Heart right ventricle (tissue), 16 donors: ENCODE measurements around the gene NFATC2IP. TPM values are rescaled to one million over a fixed set of nuclear protein-coding genes. Genes with fewer than 3 reads are reported as not detected.
"Not testable (repeated sequence)": the region's sequence is repeated elsewhere in the genome, so short reads cannot be mapped to it uniquely, and the experiment has no call there.

Experiments
- ATAC-seq, 8 donors: fragments of 200-7000 bp; cut with Tn5 transposase; one replicate each; pipeline ENCODE4 v1.9.1; 2020; ENCODE audit warnings: mild to moderate bottlenecking in 8 of 8, moderate library complexity in 8 of 8, moderate number of reproducible peaks in 1 of 8
- DNase-seq, 2 donors: peaks; one replicate each; pipeline ENCODE4 v3.0.0-alpha.2; 2020
- H3K27ac ChIP-seq, 10 donors: fragments of 200-600 bp; sonication (generic) in 2 of 10; one replicate each; pipeline versions ENCODE4 v1.5.0 to v1.8.0; 2020 to 2022; ENCODE audit warnings: mild to moderate bottlenecking in 3 of 10
- H3K27me3 ChIP-seq, 7 donors: fragments of 200-600 bp; one replicate each; pipeline ENCODE4 v1.8.0; 2021 to 2022; ENCODE audit warnings: mild to moderate bottlenecking in 2 of 7
- H3K36me3 ChIP-seq, 9 donors: fragments of 200-600 bp; sonication (generic) in 1 of 9; one replicate each; pipeline versions ENCODE4 v1.5.0 to v1.8.0; 2020 to 2022; ENCODE audit warnings: mild to moderate bottlenecking in 2 of 9
- H3K4me1 ChIP-seq, 9 donors: fragments of 200-600 bp; sonication (generic) in 1 of 9; one replicate each; pipeline versions ENCODE4 v1.5.0 to v1.8.0; 2020 to 2022; ENCODE audit warnings: mild to moderate bottlenecking in 4 of 9
- H3K4me3 ChIP-seq, 10 donors: fragments of 200-600 bp; sonication (generic) in 2 of 10; one replicate each; pipeline versions ENCODE4 v1.5.0 to v1.8.0; 2020 to 2022; ENCODE audit warnings: mild to moderate bottlenecking in 7 of 10, moderate library complexity in 2 of 10
- H3K9me3 ChIP-seq, 11 donors: fragments of 200-600 bp in 10 of 11; sonication (generic) in 2 of 11; one replicate each; pipeline versions ENCODE4 v1.5.0 to v1.8.0; 2013 to 2022; ENCODE audit warnings: mild to moderate bottlenecking in 2 of 11, control low read depth in 1 of 11, moderate library complexity in 1 of 11
- WGBS, 2 donors: extraction: QIAGEN DNeasy Blood & Tissue Kit; methylation state at CpG; one replicate each; pipeline ENCODE4 v1.1.7; 2013; ENCODE audit warnings: inconsistent platforms in 1 of 2; 5-methylcytosine and 5-hydroxymethylcytosine counted together
- intact Hi-C, 10 donors: fragments of 100-400 bp; cut with DNase I; formaldehyde crosslinking; loops; one replicate each; pipeline versions ENCODE4 v1.11.1 to v1.14.2; 2022
- polyA plus RNA-seq, 2 donors: library from polyadenylated mRNA; stranded (reverse); fragments of 200-250 nt; gene quantifications; one replicate each; pipeline ENCODE4 v1.2.3, GENCODE V29; 2013
- total RNA-seq, 10 donors: library from RNA; stranded (reverse); fragmentation: NEBNext Ultra II Directional in 3 of 10; extraction: Animal tissue kit (Norgen Biotek cat#: 25700) in 3 of 10; gene quantifications; one replicate each; pipeline versions ENCODE4 v1.2.1 to v1.2.4, GENCODE V29; 2021 to 2023
- TF ChIP-seq, protein P1 (sequence below), 9 donors: fragments of 200-600 bp; sonication (generic) in 2 of 9; IDR thresholded peaks; one replicate each; pipeline versions ENCODE4 v1.5.0 to v1.8.0; 2021 to 2022; ENCODE audit warnings: antibody characterized with exemption in 9 of 9, mild to moderate bottlenecking in 5 of 9, moderate library complexity in 1 of 9
- donor health status: Arrhythmogenic right ventricular cardiomyopathy.
- donor health status: ischemic (EF 13 %, LVEDD 7.1; RV severe dilation, severe dysfunction).
- donor health status: healthy with polysubstance abuse.
- donor health status: DM: no; HTN: yes; CAD: no.
- donor health status: DM: no; HTN: no; CAD: no.
- donor health status: ischemic (EF 25% LVEDD 6.9; RV normal size, moderate dysfunction).
- donor health status: ischemic (EF 25% LVEDD 5.7; RV mildly dilated, moderate dysfunction).
- donor health status: healthy.
- donor health status: DM: yes; HTN: yes; CAD: no.
- donor health status: Ischemic cardiomyopathy.
- donor health status: ischemic (EF 35%, LVEDD 5.7; RV mildly dilated, moderate dysfunction).
- donor health status: nonischemic (EF 11% LVEDD 7.7; RV severe dilation, severe dysfunction).
- donor health status: DM: yes; HTN: yes; CAD: no.
- donor health status: PGD.
- donor health status: ischemic (EF 29% LVEDD 5.4; RV normal size, mild dysfunction).
- donor health status: nonischemic (EF 23%, LVEDD 6.1; RV moderate dilation, normal function).

The NFATC2IP gene
- total and polyA plus RNA-seq, 12 donors: 13.8 to 24.4 (median 17.0) TPM

DNA sequence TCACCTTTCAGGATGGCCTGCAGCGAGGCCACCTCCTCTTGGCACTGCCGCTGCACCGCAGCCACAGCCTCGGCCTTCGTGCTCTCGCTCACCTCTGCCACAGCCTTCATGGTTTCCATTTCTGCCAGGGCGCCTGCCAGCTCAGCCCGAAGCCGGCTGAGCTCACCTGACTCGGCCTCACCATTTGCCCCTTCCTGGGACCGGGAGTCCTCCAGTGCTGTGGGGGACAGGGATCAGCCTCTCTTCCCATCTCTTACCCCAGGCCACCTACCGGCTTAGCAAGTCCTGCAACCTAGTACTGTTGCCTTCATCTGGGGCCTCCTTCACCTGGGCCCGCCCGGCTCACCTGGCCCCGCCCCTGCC lies 26.4 kb upstream of the NFATC2IP start:
- Histone ChIP-seq H3K4me3 (peak overlapping the region; percentile 42 to 92 (median 86)), H3K36me3 (peaks cover 0 to 35% (median 6%) of the 10 kb centered on the region in 9 donors), H3K27ac (peak overlapping the region in 9 of 10 donors; percentile 97 to 100 (median 99)), H3K9me3 (no peaks in the 10 kb centered on the region), H3K4me1 (peaks cover 2 to 20% (median 11%) of the 10 kb centered on the region in 9 donors), H3K27me3 (no peaks in the 10 kb centered on the region)
- 28 to 33% methylated on average over 15 of the region's 15 CpGs for WGBS, 2 donors
- no peak for ATAC-seq
- intact Hi-C loops: loop anchor here in 7 of 10 donors (2.0 to 10.0 kb wide), 6 partner anchors 26 to 440 kb away; partner anchors contain the start of genes SH2B1 (in 3 of the 7), ATP2A1 (in 2 of the 7) and NFATC2IP (in 1 of the 7)
- TF ChIP-seq, protein P1, sequence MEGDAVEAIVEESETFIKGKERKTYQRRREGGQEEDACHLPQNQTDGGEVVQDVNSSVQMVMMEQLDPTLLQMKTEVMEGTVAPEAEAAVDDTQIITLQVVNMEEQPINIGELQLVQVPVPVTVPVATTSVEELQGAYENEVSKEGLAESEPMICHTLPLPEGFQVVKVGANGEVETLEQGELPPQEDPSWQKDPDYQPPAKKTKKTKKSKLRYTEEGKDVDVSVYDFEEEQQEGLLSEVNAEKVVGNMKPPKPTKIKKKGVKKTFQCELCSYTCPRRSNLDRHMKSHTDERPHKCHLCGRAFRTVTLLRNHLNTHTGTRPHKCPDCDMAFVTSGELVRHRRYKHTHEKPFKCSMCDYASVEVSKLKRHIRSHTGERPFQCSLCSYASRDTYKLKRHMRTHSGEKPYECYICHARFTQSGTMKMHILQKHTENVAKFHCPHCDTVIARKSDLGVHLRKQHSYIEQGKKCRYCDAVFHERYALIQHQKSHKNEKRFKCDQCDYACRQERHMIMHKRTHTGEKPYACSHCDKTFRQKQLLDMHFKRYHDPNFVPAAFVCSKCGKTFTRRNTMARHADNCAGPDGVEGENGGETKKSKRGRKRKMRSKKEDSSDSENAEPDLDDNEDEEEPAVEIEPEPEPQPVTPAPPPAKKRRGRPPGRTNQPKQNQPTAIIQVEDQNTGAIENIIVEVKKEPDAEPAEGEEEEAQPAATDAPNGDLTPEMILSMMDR (IDR thresholded peaks at IDR 0.05): no peak
- DNase-seq: no peak

DNA sequence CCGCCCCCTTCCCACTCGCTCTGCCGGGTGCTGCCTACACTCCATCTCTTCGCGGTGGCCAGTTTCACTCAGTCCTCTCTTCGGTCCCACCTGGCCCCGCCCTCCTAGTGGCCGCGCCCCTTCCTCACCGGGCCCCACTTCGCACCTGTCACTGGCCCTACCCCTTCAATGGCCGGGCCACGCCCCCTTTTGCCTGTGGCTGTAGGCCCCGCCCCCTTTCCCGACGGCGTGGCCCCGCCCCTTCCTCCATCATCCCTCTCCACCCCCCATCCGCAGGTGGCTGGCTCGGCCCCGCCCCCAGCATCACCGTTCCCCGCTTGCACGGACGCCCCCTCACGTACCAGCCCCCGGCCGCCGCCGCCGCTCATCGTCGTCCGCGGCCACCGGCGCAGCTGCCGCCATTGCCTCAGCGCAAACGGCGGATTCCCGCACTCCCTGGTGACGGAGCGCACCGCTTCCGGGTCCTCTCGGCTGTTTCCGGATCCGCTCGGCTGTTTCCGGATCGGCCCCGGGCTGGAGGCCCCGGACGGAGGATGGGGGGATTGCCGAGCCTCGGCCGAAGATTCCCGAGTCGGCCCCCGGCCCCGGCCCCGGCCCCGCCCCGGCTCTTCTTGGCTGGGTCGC lies 25.9 kb upstream of the NFATC2IP start, which contains the start of gene RABEP2:
Gene RABEP2 (minus strand): TSS at position 477 of the 624 bp plus-strand sequence. CDS start 75 bp downstream, at position 402.
- ATAC-seq (peak; percentile 93 to 96 (median 95)), DNase-seq (peak; percentile 93 to 97)
- Histone ChIP-seq H3K4me1 (peaks cover 2 to 20% (median 11%) of the 10 kb centered on the region in 9 donors), H3K36me3 (peaks cover 0 to 30% (median 6%) of the 10 kb centered on the region in 9 donors), H3K9me3 (no peaks in the 10 kb centered on the region), H3K27ac (peak within 1 kb of the TSS; percentile 89 to 100 (median 99)), H3K4me3 (peak within 1 kb of the TSS; percentile 42 to 92 (median 86)), H3K27me3 (no peaks in the 10 kb centered on the region)
- TF ChIP-seq, protein P1 (IDR thresholded peaks at IDR 0.05): no peak
- 1% methylated on average over 62 to 66 of the region's 66 CpGs for WGBS, 2 donors
- intact Hi-C loops: loop anchor here in 8 of 10 donors (1.0 to 10.0 kb wide), 10 partner anchors 20 to 440 kb away; partner anchors contain the start of genes SH2B1 (in 4 of the 8), ATP2A1 (in 2 of the 8), ATXN2L (in 2 of the 8) and NFATC2IP (in 2 of the 8)

DNA sequence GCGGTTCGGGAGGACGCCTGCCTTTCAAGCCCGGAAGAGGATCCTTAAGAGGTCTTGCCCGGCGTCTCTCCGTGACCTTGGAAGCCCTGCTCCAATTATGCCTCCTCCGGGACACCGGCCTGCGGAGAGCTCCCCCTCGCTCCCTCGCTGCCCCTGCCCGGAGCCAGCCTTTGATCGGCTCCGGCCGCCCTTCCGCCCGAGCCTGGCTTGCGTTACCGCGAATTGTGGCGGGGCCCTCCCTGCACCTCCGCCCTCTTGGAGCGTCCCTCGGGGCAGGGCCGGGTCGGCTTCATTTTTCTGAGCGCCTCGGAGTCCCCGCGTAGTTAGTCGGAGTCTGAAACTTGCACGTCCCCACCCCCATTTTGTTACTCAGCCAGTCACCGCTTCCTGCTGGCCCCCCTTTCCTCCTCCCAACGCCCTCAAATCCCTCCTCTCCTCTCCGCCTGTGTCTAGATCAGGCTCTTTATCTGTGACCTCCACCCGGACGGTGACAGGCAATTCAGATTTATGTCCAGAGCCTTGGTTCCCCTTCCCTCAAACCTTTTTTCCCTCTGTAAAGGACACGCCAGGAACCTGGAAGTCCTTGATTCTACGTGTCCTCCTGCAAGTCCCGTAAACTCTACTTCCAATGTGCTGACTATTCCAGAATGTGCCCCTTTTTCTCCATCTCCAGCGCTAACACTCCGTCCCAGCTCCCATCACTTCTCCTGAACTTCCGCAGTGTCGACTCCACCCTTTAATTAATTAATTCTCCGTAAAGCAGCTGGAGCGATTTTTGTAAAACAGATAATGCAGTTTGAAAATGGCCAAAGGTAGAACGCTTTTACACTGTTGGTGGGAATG lies 25.1 kb upstream of the NFATC2IP start:
- ATAC-seq (peak; percentile 77 to 85 (median 80)), DNase-seq (peak; percentile 85 to 88)
- H3K9me3 ChIP-seq: no peaks in the 10 kb centered on the region
- no peaks in the 10 kb centered on the region for H3K27me3 ChIP-seq
- intact Hi-C loops: loop anchor here in 7 of 10 donors (1.0 to 10.0 kb wide), 9 partner anchors 20 to 441 kb away; partner anchors contain the start of genes SH2B1 (in 4 of the 7), ATP2A1 (in 2 of the 7), ATXN2L (in 2 of the 7) and NFATC2IP (in 2 of the 7)
- peak overlapping the region; percentile 89 to 100 (median 99) for H3K27ac ChIP-seq
- peaks cover 2 to 20% (median 11%) of the 10 kb centered on the region in 9 donors for H3K4me1 ChIP-seq
- H3K4me3 ChIP-seq: peak overlapping the region; percentile 42 to 92 (median 86)
- peaks cover 0 to 24% (median 6%) of the 10 kb centered on the region in 9 donors for H3K36me3 ChIP-seq
- TF ChIP-seq, protein P1 (IDR thresholded peaks at IDR 0.05): peak in 1 of 9 donors; percentile 13
- 1% methylated on average over 48 of the region's 48 CpGs for WGBS, 2 donors

DNA sequence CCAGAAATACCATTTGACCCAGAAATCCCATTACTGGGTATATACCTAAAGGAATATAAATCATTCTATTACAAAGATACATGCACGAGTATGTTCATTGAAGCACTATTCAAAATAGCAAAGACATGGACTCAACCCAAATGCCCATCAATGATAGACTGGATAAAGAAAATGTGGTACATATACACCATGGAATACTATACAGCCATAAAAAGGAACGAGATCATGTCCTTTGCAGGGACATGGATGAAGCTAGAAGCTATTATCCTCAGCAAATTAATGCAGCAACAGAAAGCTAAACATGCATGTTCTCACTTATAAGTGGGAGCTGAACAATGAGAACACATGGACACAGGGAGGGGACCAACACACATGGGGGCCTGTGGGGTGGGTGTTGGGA lies 24.5 kb upstream of the NFATC2IP start:
- Histone ChIP-seq H3K4me3 (peak overlapping the region in 8 of 10 donors; percentile 78 to 92 (median 86)), H3K27ac (peak overlapping the region in 9 of 10 donors; percentile 97 to 100 (median 99))

More for the DNA sequence above, 24.5 kb upstream of the NFATC2IP start:
- peaks cover 2 to 20% (median 11%) of the 10 kb centered on the region in 9 donors for H3K4me1 ChIP-seq
- H3K27me3 ChIP-seq, DNase-seq, ATAC-seq, H3K9me3 ChIP-seq: not testable (repeated sequence)
- 76% methylated on average over 2 of the region's 2 CpGs for WGBS, 2 donors
- peaks cover 0 to 17% (median 3%) of the 10 kb centered on the region in 9 donors for H3K36me3 ChIP-seq
- intact Hi-C loops: loop anchor here in 6 of 10 donors (5.0 to 10.0 kb wide), 5 partner anchors 51 to 441 kb away; partner anchors contain the start of genes SH2B1 (in 3 of the 6), ATP2A1 (in 2 of the 6) and ATXN2L (in 2 of the 6)
